HEK293T (cell line): ENCODE results near the gene PTGES.

ENCODE experiments used
- BHLHE40 ChIP-seq: fragments of 450-650 bp; IDR thresholded peaks from 2 replicates; pipeline ENCODE4 v1.6.1; 2016; ENCODE audit warnings: mild to moderate bottlenecking, moderate library complexity, borderline replicate concordance
- ELF4 ChIP-seq: fragments of 450-650 bp; IDR thresholded peaks from 2 replicates; pipeline ENCODE4 v1.6.1; 2017; ENCODE audit warnings: antibody characterized with exemption
- FOXA1 ChIP-seq: fragments of 450-650 bp; IDR thresholded peaks from 2 replicates; pipeline ENCODE4 v1.6.1; 2016; ENCODE audit warnings: mild to moderate bottlenecking
- FOXM1 ChIP-seq: fragments of 450-650 bp; IDR thresholded peaks from 2 replicates; pipeline ENCODE4 v1.6.1; 2017; ENCODE audit warnings: mild to moderate bottlenecking, borderline replicate concordance
- HDGF ChIP-seq: fragments of 450-650 bp; IDR thresholded peaks from 2 replicates; pipeline ENCODE4 v1.6.1; 2017; ENCODE audit warnings: antibody characterized with exemption, borderline replicate concordance
- LEF1 ChIP-seq: fragments of 450-650 bp; IDR thresholded peaks from 2 replicates; pipeline ENCODE4 v1.6.1; 2017; ENCODE audit warnings: mild to moderate bottlenecking, borderline replicate concordance
- NFRKB ChIP-seq: fragments of 450-650 bp; IDR thresholded peaks from 2 replicates; pipeline ENCODE4 v1.6.1; 2016; ENCODE audit warnings: mild to moderate bottlenecking, moderate library complexity
- SP1 ChIP-seq: fragments of 450-650 bp; IDR thresholded peaks from 2 replicates; pipeline ENCODE4 v1.6.1; 2017
- SUZ12 ChIP-seq: fragments of 450-650 bp; IDR thresholded peaks from 2 replicates; pipeline ENCODE4 v1.6.1; 2016; ENCODE audit warnings: mild to moderate bottlenecking
- ZNF384 ChIP-seq: fragments of 450-650 bp; IDR thresholded peaks from 2 replicates; pipeline ENCODE4 v1.6.1; 2016
- TF ChIP-seq, protein P1 (sequence below): fragments of 450-650 bp; IDR thresholded peaks from 2 replicates; pipeline ENCODE4 v1.6.1; 2016

GRCh38 chr9:129746092-129746777, 6.6 kb downstream of the PTGES start:
- TF ChIP-seq NFRKB = no peak
- no peak for TF ChIP-seq HDGF
- no peak for TF ChIP-seq FOXA1
- TF ChIP-seq, protein P1, sequence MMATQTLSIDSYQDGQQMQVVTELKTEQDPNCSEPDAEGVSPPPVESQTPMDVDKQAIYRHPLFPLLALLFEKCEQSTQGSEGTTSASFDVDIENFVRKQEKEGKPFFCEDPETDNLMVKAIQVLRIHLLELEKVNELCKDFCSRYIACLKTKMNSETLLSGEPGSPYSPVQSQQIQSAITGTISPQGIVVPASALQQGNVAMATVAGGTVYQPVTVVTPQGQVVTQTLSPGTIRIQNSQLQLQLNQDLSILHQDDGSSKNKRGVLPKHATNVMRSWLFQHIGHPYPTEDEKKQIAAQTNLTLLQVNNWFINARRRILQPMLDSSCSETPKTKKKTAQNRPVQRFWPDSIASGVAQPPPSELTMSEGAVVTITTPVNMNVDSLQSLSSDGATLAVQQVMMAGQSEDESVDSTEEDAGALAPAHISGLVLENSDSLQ = no peak
- TF ChIP-seq BHLHE40 = no peak
- no peak for TF ChIP-seq FOXM1
- no peak for TF ChIP-seq SUZ12
- no peak for TF ChIP-seq SP1
- TF ChIP-seq ZNF384 = no peak
- no peak for TF ChIP-seq ELF4
- TF ChIP-seq LEF1 = no peak
